PC-3 (cell line): ENCODE measurements around the gene WDR49.

Experiments
- EZH2phosphoT487 ChIP-seq: fragments of 300-600 bp; sonication (generic); IDR thresholded peaks from 2 replicates; pipeline ENCODE4 v1.6.1; 2018; ENCODE audit warnings: mild to moderate bottlenecking, antibody characterized with exemption, low read length, borderline replicate concordance
- TF ChIP-seq, protein P1 (sequence below): fragments of 300-600 bp; sonication (generic); conservative IDR thresholded peaks from 2 replicates; pipeline ENCODE4 v1.5.1; 2017; ENCODE audit warnings: antibody characterized with exemption, low read depth, mild to moderate bottlenecking, low read length

DNA sequence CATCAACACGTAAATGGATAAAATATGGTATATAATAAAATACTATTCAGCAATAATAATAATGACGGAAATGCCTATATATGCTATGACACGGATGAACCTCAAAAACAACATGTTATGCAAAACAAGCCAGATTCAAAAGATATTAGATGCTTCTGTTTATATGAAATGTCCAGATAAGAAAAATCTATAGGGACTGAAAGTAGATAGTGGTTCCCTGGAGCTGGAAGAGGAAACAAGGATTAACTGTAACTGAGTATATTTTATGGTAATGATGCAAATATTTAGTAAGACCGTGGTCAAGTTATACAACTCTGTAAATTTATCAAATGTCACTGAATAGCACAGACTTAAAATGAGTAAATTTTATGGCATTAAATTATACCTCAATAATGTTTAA is 25.8 kb upstream of the WDR49 start:
- TF ChIP-seq, protein P1, sequence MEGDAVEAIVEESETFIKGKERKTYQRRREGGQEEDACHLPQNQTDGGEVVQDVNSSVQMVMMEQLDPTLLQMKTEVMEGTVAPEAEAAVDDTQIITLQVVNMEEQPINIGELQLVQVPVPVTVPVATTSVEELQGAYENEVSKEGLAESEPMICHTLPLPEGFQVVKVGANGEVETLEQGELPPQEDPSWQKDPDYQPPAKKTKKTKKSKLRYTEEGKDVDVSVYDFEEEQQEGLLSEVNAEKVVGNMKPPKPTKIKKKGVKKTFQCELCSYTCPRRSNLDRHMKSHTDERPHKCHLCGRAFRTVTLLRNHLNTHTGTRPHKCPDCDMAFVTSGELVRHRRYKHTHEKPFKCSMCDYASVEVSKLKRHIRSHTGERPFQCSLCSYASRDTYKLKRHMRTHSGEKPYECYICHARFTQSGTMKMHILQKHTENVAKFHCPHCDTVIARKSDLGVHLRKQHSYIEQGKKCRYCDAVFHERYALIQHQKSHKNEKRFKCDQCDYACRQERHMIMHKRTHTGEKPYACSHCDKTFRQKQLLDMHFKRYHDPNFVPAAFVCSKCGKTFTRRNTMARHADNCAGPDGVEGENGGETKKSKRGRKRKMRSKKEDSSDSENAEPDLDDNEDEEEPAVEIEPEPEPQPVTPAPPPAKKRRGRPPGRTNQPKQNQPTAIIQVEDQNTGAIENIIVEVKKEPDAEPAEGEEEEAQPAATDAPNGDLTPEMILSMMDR = no peak
- TF ChIP-seq EZH2phosphoT487 = no peak
